K562 (cell line): ENCODE measurements around the gene AKT3. TPM values are rescaled to one million over a fixed set of nuclear protein-coding genes. Genes with fewer than 3 reads are reported as not detected.

Experiments used
- ATAC-seq: fragments of 200-7000 bp; cut with Tn5 transposase; 3 replicates; pipeline ENCODE4 v1.9.1; 2020; ENCODE audit warnings: moderate library complexity
- BruUV-seq: library from RNA; stranded (reverse); fragments of 400-500 nt; replicated peaks from 2 replicates; lab custom pipeline; 2021; lab: Mats Ljungman, UMichigan
- CTCF ChIA-PET: fragments of 300-600 bp; formaldehyde crosslinking; extraction: SDS; loops from one replicate; lab custom pipeline; 2021; ENCODE audit warnings: low intra/inter-chr PET ratio; lab: Yijun Ruan, JAX
- POLR2A ChIA-PET: fragments of 300-600, 350-650 bp; sonication (Branson Sonifier 250); formaldehyde crosslinking; extraction: SDS; loops from one replicate; lab custom pipeline; 2021; ENCODE audit warnings: antibody characterized with exemption, inconsistent platforms; lab: Yijun Ruan, JAX
- DNase-seq, 4 experiments: peaks; one replicate each; pipeline versions ENCODE4 v3.0.0 to v3.0.0-alpha.2; 2011 to 2018; ENCODE audit warnings: low spot score in 3 of 4, mixed read lengths in 3 of 4; ENCODE audit errors: extremely low read depth in 1 of 4
- FAIRE-seq: peaks from 2 replicates; lab custom pipeline; 2011; peaks lifted over from hg19 to GRCh38; lab: Jason Lieb, UNC
- H2AFZ ChIP-seq: 2 replicates; pipeline ENCODE4 v1.6.0; 2011; ENCODE audit warnings: low read depth, low read length, control low read depth, inconsistent platforms
- H3K27ac ChIP-seq: fragments of 200-600 bp; 3 replicates; pipeline ENCODE4 v1.8.0; 2011; ENCODE audit warnings: low read depth, mild to moderate bottlenecking, control low read depth, inconsistent platforms, low read length, moderate library complexity, mixed read lengths; ENCODE audit errors: extremely low read depth
- H3K27me3 ChIP-seq, 2 experiments: fragments of 300-600 bp in 1 of 2; 2 replicates in 1 of 2; 3 replicates in 1 of 2; pipeline versions ENCODE4 v1.6.0 to v1.8.0; 2011; ENCODE audit warnings: inconsistent platforms in 2 of 2, low read length in 2 of 2, mild to moderate bottlenecking in 1 of 2, mixed read lengths in 1 of 2, moderate library complexity in 1 of 2; ENCODE audit not compliant: control insufficient read depth in 2 of 2, insufficient read depth in 2 of 2
- H3K36me3 ChIP-seq: fragments of 300-600 bp; 3 replicates; pipeline ENCODE4 v1.8.0; 2011; ENCODE audit warnings: mild to moderate bottlenecking, low read length, inconsistent platforms; ENCODE audit not compliant: control insufficient read depth, insufficient read depth
- H3K4me1 ChIP-seq, 2 experiments: fragments of 200-600 bp in 1 of 2; replicated peaks in 1 of 2; 2 replicates in 1 of 2; 3 replicates in 1 of 2; pipeline versions ENCODE4 v1.5.1 to v1.8.0; 2011; ENCODE audit warnings: inconsistent platforms in 2 of 2, low read length in 2 of 2, mild to moderate bottlenecking in 1 of 2, mixed read lengths in 1 of 2, moderate library complexity in 1 of 2; ENCODE audit not compliant: control insufficient read depth in 2 of 2, insufficient read depth in 2 of 2
- H3K4me2 ChIP-seq: 2 replicates; pipeline ENCODE4 v1.6.1; 2011; ENCODE audit warnings: low read length, control low read depth, inconsistent platforms, mixed read lengths; ENCODE audit not compliant: insufficient read depth
- H3K4me3 ChIP-seq: fragments of 200-600 bp; sonication (generic), shearing (Covaris generic); 2 replicates; pipeline ENCODE4 v1.5.1; 2016; ENCODE audit warnings: control low read depth, inconsistent platforms
- H3K79me2 ChIP-seq: fragments of 200-600 bp; 3 replicates; pipeline ENCODE4 v1.8.0; 2011; ENCODE audit warnings: low read length, inconsistent platforms; ENCODE audit not compliant: control insufficient read depth, insufficient read depth
- H3K9ac ChIP-seq, 2 experiments: 2 replicates each; pipeline versions ENCODE4 v1.6.0 to v1.6.1; 2011; ENCODE audit warnings: low read depth in 2 of 2, low read length in 2 of 2, control low read depth in 1 of 2, inconsistent platforms in 1 of 2, mild to moderate bottlenecking in 1 of 2, mixed read lengths in 1 of 2; ENCODE audit not compliant: insufficient read depth in 1 of 2
- H3K9me1 ChIP-seq: one replicate; pipeline ENCODE4 v1.6.0; 2011; ENCODE audit warnings: inconsistent platforms, mild to moderate bottlenecking, low read length, moderate library complexity; ENCODE audit not compliant: control insufficient read depth, insufficient read depth
- H3K9me3 ChIP-seq: replicated peaks from 2 replicates; pipeline ENCODE4 v1.5.1; 2011; ENCODE audit warnings: low read depth, low read length, inconsistent platforms; ENCODE audit not compliant: control insufficient read depth, insufficient read depth
- H4K20me1 ChIP-seq: replicated peaks from 2 replicates; pipeline ENCODE4 v1.6.1; 2011; ENCODE audit warnings: low read length, inconsistent platforms, mixed read lengths; ENCODE audit not compliant: control insufficient read depth, insufficient read depth
- ARID1B ChIP-seq: fragments of 450-650 bp; IDR thresholded peaks from 2 replicates; pipeline ENCODE4 v1.6.1; 2016; ENCODE audit warnings: antibody characterized with exemption, mild to moderate bottlenecking, inconsistent platforms
- CBX2 ChIP-seq: fragments of 200-600 bp; sonication (generic); IDR thresholded peaks from one replicate; pipeline ENCODE4 v1.6.1; 2012; ENCODE audit warnings: mild to moderate bottlenecking, low read length, inconsistent platforms; ENCODE audit not compliant: insufficient read depth, poor library complexity, severe bottlenecking
- ELF4 ChIP-seq: fragments of 450-650 bp; formaldehyde crosslinking; IDR thresholded peaks from 2 replicates; pipeline ENCODE4 v1.4.0; 2022; ENCODE audit warnings: missing genetic modification characterization
- EZH2 ChIP-seq: IDR thresholded peaks from 2 replicates; pipeline ENCODE4 v1.6.1; 2012; ENCODE audit warnings: low read depth, mild to moderate bottlenecking, inconsistent platforms, low read length, borderline replicate concordance
- HNRNPK ChIP-seq: fragments of 200-400 bp; formaldehyde crosslinking; IDR thresholded peaks from one replicate; pipeline ENCODE4 v1.6.1; 2018; ENCODE audit warnings: mild to moderate bottlenecking, low read depth, low read length; ENCODE audit not compliant: poor library complexity, severe bottlenecking
- NCOR1 ChIP-seq: fragments of 450-650 bp; IDR thresholded peaks from 2 replicates; pipeline ENCODE4 v1.6.1; 2016; ENCODE audit warnings: mild to moderate bottlenecking, moderate library complexity
- NFE2 ChIP-seq: IDR thresholded peaks from 2 replicates; pipeline ENCODE4 v1.6.1; 2014; ENCODE audit warnings: antibody characterized with exemption, low read depth
- POLR2AphosphoS2 ChIP-seq: IDR thresholded peaks from 2 replicates; pipeline ENCODE4 v1.6.1; 2012; ENCODE audit warnings: low read length, improper control_type of control experiment
- PREB ChIP-seq: sonication (generic); formaldehyde crosslinking; IDR thresholded peaks from 2 replicates; pipeline ENCODE4 v1.8.1; 2023; ENCODE audit warnings: mild to moderate bottlenecking, missing genetic modification reagents
- PYGO2 ChIP-seq: fragments of 450-650 bp; IDR thresholded peaks from 2 replicates; pipeline ENCODE4 v1.6.1; 2016; ENCODE audit warnings: mild to moderate bottlenecking, missing genetic modification characterization, moderate library complexity, missing compliant biosample characterization
- SMAD2 ChIP-seq: fragments of 150-350 bp; IDR thresholded peaks from 2 replicates; pipeline ENCODE4 v1.6.1; 2014; ENCODE audit warnings: low read depth, mild to moderate bottlenecking, low read length
- SMARCB1 ChIP-seq: IDR thresholded peaks from 2 replicates; pipeline ENCODE4 v1.6.1; 2011; ENCODE audit warnings: improper control_type of control experiment, low read depth; ENCODE audit not compliant: insufficient read length
- TEAD2 ChIP-seq: fragments of 450-650 bp; IDR thresholded peaks from 2 replicates; pipeline ENCODE4 v1.6.1; 2016; ENCODE audit warnings: missing genetic modification characterization, control low read depth, missing compliant biosample characterization
- ZNF316 ChIP-seq: fragments of 450-650 bp; IDR thresholded peaks from 2 replicates; pipeline ENCODE4 v1.6.1; 2016
- ZNF384 ChIP-seq: IDR thresholded peaks from 2 replicates; pipeline ENCODE4 v1.6.1; 2012; ENCODE audit warnings: low read depth, low read length, improper control_type of control experiment
- ZNF668 ChIP-seq: fragments of 250-450 bp; sonication (Bioruptor Pico); IDR thresholded peaks from 2 replicates; pipeline ENCODE4 v1.8.0; 2022; ENCODE audit warnings: mild to moderate bottlenecking, inconsistent platforms
- ZNF76 ChIP-seq: fragments of 250-450 bp; sonication (Bioruptor Pico); IDR thresholded peaks from 2 replicates; pipeline ENCODE4 v1.4.0; 2020; ENCODE audit warnings: mild to moderate bottlenecking, moderate library complexity, borderline replicate concordance
- ZNF77 ChIP-seq: fragments of 250-450 bp; sonication (Bioruptor Pico); IDR thresholded peaks from 2 replicates; pipeline ENCODE4 v1.5.0; 2020
- WGBS: fragments of 100-300 bp; shearing (Covaris generic); methylation state at CpG from one replicate; pipeline ENCODE4 v1.1.6; 2016; ENCODE audit warnings: low coverage, mixed read lengths; ENCODE audit not compliant: insufficient coverage; ENCODE audit errors: missing lambda C conversion rate; 5-methylcytosine and 5-hydroxymethylcytosine counted together
- in situ Hi-C: fragments of 300-500 bp; cut with MboI; formaldehyde crosslinking; loops from 4 replicates; pipeline ENCODE4 v1.15.0; 2018; ENCODE audit warnings: inconsistent platforms, mixed read lengths
- intact Hi-C: fragments of 100-400 bp; cut with micrococcal nuclease; formaldehyde crosslinking; loops from 2 replicates; pipeline ENCODE4 v1.14.2; 2022
- polyA plus RNA-seq, 8 experiments: library from polyadenylated mRNA; depleted of rRNA in 4 of 8; stranded (reverse) in 5 of 8; unstranded in 3 of 8; fragments of >200 nt; fragmentation: Nextera tagmentation in 2 of 8; fragmentation: Illumina TruSeq in 1 of 8; extraction: Ambion mirVana in 2 of 8; extraction: Trizol in 1 of 8; gene quantifications; 2 replicates each; pipeline versions ENCODE4 v1.2.1 to v1.2.3, GENCODE V29; 2011 to 2014; ENCODE audit warnings: inconsistent platforms in 1 of 8, missing spikeins in 1 of 8
- total RNA-seq, 7 experiments: library from RNA; depleted of rRNA in 6 of 7; stranded (reverse); fragments of >200 nt in 6 of 7; fragmentation: Illumina TruSeq in 2 of 7; extraction: Trizol in 2 of 7; gene quantifications; 2 replicates each; pipeline versions ENCODE4 v1.2.1 to v1.2.3, GENCODE V29; 2011 to 2021; ENCODE audit warnings: low replicate concordance in 1 of 7

AKT3 gene
- total and polyA plus RNA-seq, 9 of the 15 experiments (the other 6 are each of a cell fraction or from before 2014, with no cell fraction given), result 0.04 to 0.54 (median 0.18) TPM; not detected in 1

GRCh38 chr1:243846761-243847160 lies 3.3 kb downstream of the AKT3 start:
- in situ Hi-C loops, result no loop called here
- Histone ChIP-seq H4K20me1 (no peaks in the 10 kb centered on the region), H3K9me3 (no peaks in the 10 kb centered on the region), H2AFZ (no peak overlapping the region), H3K27ac (no peak overlapping the region), H3K27me3 (peaks cover 4 to 6% of the 10 kb centered on the region in 2 experiments; a peak in 3 of 5 replicates), H3K4me2 (no peak overlapping the region), H3K4me3 (no peak overlapping the region), H3K9ac (no peak overlapping the region), H3K4me1 (peaks cover 4 to 17% of the 10 kb centered on the region in 2 experiments; a peak in 3 of 5 replicates), H3K36me3 (no peaks in the 10 kb centered on the region), H3K9me1 (no peaks in the 10 kb centered on the region), H3K79me2 (no peaks in the 10 kb centered on the region)
- 0% methylated on average over 1 of the region's 1 CpG for WGBS
- DNase-seq, result no peak
- POLR2A ChIA-PET, result no interaction called here
- TF ChIP-seq POLR2AphosphoS2, result no peak
- TF ChIP-seq NFE2, result no peak
- no peak for TF ChIP-seq SMARCB1
- peak; percentile 2 for TF ChIP-seq CBX2
- no peak for TF ChIP-seq ARID1B
- TF ChIP-seq TEAD2, result no peak
- no peak for TF ChIP-seq ZNF316
- no peak for TF ChIP-seq ZNF384
- no TSS peak for BruUV-seq
- CTCF ChIA-PET, result no interaction called here
- intact Hi-C loops, result no loop called here
- FAIRE-seq, result no peak
- ATAC-seq, result no peak

GRCh38 chr1:243845888-243846287 lies 4.2 kb downstream of the AKT3 start:
- H4K20me1 ChIP-seq, result no peaks in the 10 kb centered on the region
- H3K4me1 ChIP-seq, result peaks cover 0 to 14% of the 10 kb centered on the region in 2 experiments; a peak in 2 of 5 replicates
- ChIA-PET CTCF (no interaction called here), POLR2A (interaction anchor here (0.6 to 1.4 kb wide), 3 partner anchors 26 to 1745 kb away, joined by 3 to 5 read pairs (median 4); no protein-coding TSS in a partner anchor)
- H2AFZ ChIP-seq, result no peak overlapping the region
- no TSS peak for BruUV-seq
- DNase-seq (no peak), FAIRE-seq (no peak), ATAC-seq (no peak)
- H3K27ac ChIP-seq, result no peak overlapping the region
- WGBS, result 3% methylated on average over 2 of the region's 2 CpGs
- in situ Hi-C loops (no loop called here), intact Hi-C loops (no loop called here)
- H3K36me3 ChIP-seq, result no peaks in the 10 kb centered on the region
- no peaks in the 10 kb centered on the region for H3K79me2 ChIP-seq
- H3K27me3 ChIP-seq, result peaks cover 4 to 6% of the 10 kb centered on the region in 2 experiments; a peak in 3 of 5 replicates
- no peaks in the 10 kb centered on the region for H3K9me3 ChIP-seq
- H3K4me2 ChIP-seq, result no peak overlapping the region
- no peak overlapping the region for H3K4me3 ChIP-seq
- no peaks in the 10 kb centered on the region for H3K9me1 ChIP-seq
- H3K9ac ChIP-seq, result no peak overlapping the region
- TF ChIP-seq ZNF76 (CRISPR knock-in tag), result no peak
- no peak for TF ChIP-seq EZH2
- no peak for TF ChIP-seq NCOR1
- no peak for TF ChIP-seq HNRNPK
- no peak for TF ChIP-seq ZNF77
- TF ChIP-seq PYGO2 (tag), result no peak
- no peak for TF ChIP-seq PREB
- no peak for TF ChIP-seq SMAD2
- no peak for TF ChIP-seq ELF4
- TF ChIP-seq ZNF668 (CRISPR knock-in tag), result no peak
